Activated CD4-positive, alpha-beta T cell treated with anti-CD3 and anti-CD28 coated beads, Interleukin-2, amount 50 U/mL, for 16 hours (primary cell): ENCODE measurements around the gene EIF2S2.

Source experiments
- DNase-seq: peaks from one replicate; pipeline ENCODE4 v3.0.0-alpha.2; 2020

The EIF2S2 gene

GRCh38 chr20:34120213-34120612 lies 8.2 kb upstream of the EIF2S2 start:
- no peak for DNase-seq

- DNase-seq: no peak
Measured at GRCh38 chr20:34115232-34115631, 3.2 kb upstream of the EIF2S2 start.

GRCh38 chr20:34114809-34115208 lies 2.8 kb upstream of the EIF2S2 start:
- no peak for DNase-seq

- DNase-seq: no peak
Measured at GRCh38 chr20:34112600-34113101, 608 bp upstream of the EIF2S2 start.

GRCh38 chr20:34110745-34111641 lies 1.1 kb downstream of the EIF2S2 start:
- peak; percentile 63 for DNase-seq

GRCh38 chr20:34110025-34110744 lies 1.9 kb downstream of the EIF2S2 start:
- no peak for DNase-seq

GRCh38 chr20:34109442-34109841 lies 2.6 kb downstream of the EIF2S2 start:
- DNase-seq: no peak

- DNase-seq: peak; percentile 58
Measured at GRCh38 chr20:34108616-34109174, 3.3 kb downstream of the EIF2S2 start.

GRCh38 chr20:34105978-34106675 lies 5.9 kb downstream of the EIF2S2 start:
- DNase-seq: no peak

GRCh38 chr20:34104059-34104458 lies 8.0 kb downstream of the EIF2S2 start:
- DNase-seq: no peak

GRCh38 chr20:34102342-34102741 lies 9.7 kb downstream of the EIF2S2 start:
- DNase-seq: peak; percentile 39

GRCh38 chr20:34100576-34100975 lies 11.5 kb downstream of the EIF2S2 start:
- no peak for DNase-seq

GRCh38 chr20:34099675-34100074 lies 12.4 kb downstream of the EIF2S2 start:
- no peak for DNase-seq

GRCh38 chr20:34098570-34098969 lies 13.5 kb downstream of the EIF2S2 start:
- no peak for DNase-seq

GRCh38 chr20:34096699-34097444 lies 15.2 kb downstream of the EIF2S2 start:
- DNase-seq: no peak

GRCh38 chr20:34095825-34096224 lies 16.2 kb downstream of the EIF2S2 start:
- no peak for DNase-seq

GRCh38 chr20:34093895-34094294 lies 18.1 kb downstream of the EIF2S2 start:
- DNase-seq: no peak

GRCh38 chr20:34091637-34092200 lies 20.3 kb downstream of the EIF2S2 start:
- DNase-seq: no peak

- no peak for DNase-seq
Measured at GRCh38 chr20:34090645-34091044, 21.4 kb downstream of the EIF2S2 start.

GRCh38 chr20:34089655-34090345 lies 22.2 kb downstream of the EIF2S2 start:
- DNase-seq: no peak

GRCh38 chr20:34089175-34089479 lies 22.9 kb downstream of the EIF2S2 start:
- DNase-seq: no peak
